Stimulated activated CD8-positive, alpha-beta memory T cell treated with anti-CD3 and anti-CD28 coated beads, Interleukin-4, amount 100 ng/mL, for 48 hours (primary cell): Measurements from ENCODE around the gene DOK7.

Experiments
- DNase-seq: peaks from one replicate; pipeline ENCODE4 v3.0.0-alpha.2; 2020

Gene DOK7

DNA sequence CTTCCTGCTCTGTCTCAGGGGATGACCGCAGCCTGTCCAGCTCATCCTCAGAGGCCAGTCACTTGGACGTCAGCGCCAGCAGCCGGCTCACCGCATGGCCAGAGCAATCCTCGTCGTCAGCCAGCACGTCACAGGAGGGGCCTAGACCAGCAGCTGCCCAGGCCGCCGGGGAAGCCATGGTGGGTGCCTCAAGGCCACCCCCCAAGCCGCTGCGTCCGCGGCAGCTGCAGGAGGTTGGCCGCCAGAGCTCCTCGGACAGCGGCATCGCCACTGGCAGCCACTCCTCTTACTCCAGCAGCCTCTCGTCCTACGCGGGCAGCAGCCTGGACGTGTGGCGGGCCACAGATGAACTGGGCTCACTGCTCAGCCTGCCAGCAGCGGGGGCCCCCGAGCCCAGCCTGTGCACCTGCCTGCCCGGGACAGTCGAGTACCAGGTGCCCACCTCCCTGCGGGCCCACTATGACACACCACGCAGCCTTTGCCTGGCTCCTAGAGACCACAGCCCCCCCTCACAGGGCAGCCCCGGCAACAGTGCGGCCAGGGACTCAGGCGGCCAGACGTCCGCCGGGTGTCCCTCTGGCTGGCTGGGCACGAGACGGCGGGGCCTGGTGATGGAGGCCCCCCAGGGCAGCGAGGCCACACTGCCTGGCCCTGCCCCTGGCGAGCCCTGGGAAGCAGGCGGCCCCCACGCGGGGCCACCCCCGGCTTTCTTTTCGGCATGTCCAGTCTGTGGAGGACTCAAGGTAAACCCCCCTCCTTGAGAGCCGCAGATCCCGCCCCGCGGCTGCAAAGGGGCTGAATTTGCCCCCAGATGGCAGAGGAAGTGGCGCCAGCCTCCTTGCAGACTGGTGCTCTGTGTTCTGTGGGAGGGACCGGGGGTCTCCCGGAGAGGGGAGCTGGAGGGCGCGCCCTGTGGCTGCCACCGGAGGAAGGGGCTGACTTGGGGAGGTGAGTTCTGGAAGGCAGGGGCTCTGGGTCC is 29.9 kb downstream of the DOK7 start:
- no peak for DNase-seq

- DNase-seq = no peak
Observed at GRCh38 chr4:3493720-3494461, 30.8 kb downstream of the DOK7 start.

- DNase-seq = no peak
Observed at GRCh38 chr4:3494462-3494871, 31.4 kb downstream of the DOK7 start.

DNA sequence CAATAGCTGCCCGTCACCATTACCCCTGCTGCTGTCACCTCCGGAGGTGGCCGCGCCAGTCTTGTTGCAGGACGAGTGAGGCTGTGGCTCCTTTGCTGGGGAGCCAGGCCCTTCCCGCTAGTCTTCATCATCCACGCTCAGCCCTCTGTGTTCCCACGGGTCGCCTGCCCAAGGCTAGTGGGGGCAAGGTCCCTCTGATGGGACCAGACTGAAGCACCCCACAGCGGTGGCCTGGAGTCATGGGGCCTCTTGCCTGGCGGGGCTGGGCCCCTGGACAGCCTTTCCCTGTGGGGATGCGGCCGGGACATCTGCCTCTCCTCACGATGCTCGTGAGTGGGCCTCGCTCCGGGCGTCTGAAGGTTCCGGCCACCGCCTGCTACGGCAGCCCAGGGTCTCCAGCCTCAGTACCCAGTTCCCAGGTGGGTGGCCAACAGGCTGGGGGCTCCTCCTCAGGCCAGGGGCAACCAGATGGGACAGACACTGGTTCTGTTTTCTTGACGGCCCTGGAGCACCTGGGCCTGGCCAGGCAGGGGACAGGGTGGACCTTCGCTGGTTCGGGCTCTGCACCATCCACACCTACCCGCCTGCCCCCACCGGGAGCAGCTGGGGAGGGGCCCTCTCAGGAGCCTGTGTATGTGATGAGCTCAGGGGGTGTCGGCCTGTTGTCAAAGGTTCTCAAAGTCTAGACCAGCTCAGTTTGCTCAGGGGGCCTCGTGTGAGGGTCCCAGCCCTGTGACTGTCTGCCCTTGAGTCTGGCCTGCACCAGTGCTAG is 32.3 kb downstream of the DOK7 start:
- DNase-seq = no peak

GRCh38 chr4:3496021-3496420 is 32.9 kb downstream of the DOK7 start:
- no peak for DNase-seq

DNA sequence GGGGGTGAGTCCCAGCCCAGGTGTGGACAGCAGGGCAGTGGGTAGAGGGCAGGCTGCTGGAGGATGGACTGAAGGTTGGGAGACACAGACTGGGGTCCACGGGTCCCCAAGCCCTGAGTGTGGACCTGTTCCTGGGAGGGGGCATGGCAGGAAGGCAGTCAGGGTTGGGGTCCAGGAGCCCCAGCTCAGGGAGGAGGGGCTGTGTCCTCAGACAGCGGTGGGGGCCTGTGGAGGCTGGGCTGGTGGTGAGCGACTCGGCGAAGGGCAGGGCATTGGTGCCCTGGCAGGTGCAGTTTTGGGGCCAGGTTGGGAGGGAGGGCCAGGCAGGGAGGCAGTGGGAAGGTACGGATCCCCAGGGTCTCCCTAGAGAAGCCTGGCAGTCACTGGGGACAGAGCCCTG is 34.0 kb downstream of the DOK7 start:
- DNase-seq = no peak

DNA sequence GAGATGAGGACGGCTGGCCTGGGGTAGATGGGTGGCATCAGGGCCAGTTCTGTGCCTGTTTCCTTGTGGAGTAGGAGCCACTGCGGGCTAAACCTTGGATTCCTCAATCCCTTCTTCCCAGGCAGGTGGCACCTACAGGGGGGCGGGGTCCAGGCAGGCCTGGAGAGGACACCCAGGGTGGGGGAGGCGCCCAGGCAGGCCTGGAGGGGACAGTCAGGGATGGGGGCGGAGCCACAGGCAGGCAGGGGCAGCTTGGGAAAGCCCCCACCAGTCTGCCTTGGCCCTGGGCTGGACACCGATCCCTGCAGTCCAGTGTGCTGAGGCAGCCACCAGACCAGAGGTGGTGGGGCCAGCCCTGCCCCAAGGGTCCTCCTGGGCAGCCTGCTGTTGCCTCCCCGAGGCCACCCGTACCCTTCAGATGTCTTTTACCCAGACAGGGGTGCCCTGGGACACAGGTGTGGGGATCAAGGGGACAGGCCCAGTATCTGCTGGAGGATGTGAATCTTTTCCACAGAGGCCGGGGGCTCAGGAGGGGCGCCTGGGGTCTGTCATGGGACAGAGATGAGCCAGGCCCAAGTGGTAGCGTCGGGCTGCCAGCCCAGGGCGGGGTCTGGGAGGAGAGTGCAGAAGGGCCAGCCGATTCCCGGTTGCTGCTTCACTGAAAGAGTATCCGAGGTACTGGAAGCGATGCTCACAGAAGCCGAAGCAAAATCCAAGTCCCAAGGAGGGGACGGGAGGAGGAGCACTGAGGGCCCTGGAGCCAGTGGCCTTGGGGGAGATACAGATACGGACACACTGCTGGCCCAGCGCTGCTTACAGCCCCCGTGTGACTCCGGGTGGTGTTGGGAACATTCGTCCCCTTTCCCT is 34.6 kb downstream of the DOK7 start:
- DNase-seq = no peak

DNA sequence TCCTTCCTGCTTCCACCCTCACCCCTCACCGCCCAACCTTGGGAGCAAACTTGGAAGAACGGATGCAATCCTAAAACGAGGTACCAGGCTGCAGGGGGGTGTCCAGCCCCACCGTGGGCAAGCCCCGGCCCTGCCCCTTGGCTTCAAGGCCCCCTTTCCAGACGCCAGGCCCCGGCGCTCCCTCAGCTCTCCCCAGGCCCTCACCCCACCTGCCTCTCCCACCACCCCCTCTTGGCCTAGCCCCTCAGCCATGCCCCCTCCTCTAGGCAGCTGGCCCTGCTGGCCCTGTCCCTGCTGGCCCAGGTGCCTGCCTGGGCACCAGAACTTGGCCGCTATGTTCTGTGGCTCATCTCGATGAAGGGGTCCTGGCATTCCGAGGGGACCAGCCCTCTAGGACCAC is 35.3 kb downstream of the DOK7 start:
- no peak for DNase-seq

DNA sequence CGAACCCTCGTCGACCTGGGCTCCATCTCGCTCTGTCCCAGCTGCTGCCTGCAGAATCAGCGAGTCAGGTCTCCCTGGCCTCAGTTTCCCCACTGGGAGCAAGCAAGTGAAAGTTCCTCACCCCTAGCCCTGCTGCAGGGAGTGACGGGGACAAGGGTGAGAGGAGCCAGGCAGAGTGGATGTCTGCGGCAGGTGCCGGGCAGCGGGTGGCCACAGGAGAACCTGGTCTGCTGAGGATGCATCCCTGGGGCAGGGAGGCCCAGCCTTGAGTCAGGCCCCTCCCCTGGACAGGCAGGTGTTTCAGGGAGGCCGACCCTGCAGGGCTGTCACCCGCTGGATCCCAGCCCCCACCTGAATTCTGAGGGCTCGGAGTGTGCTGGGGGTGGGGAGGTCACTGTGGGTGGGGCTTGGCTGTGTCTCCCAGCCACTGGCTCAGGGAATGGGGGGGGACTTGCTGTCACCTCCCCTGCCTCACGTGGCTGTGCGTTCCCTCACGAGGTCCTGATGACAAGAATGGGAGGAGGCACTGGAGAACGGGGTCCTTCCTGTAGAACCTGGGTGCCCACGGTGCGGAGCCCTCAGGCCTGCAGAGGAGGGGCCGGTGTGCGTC is 35.9 kb downstream of the DOK7 start:
- DNase-seq = no peak

GRCh38 chr4:3499710-3500109 is 36.6 kb downstream of the DOK7 start:
- no peak for DNase-seq

- DNase-seq = no peak
Observed at GRCh38 chr4:3500111-3500510, 37.0 kb downstream of the DOK7 start.

DNA sequence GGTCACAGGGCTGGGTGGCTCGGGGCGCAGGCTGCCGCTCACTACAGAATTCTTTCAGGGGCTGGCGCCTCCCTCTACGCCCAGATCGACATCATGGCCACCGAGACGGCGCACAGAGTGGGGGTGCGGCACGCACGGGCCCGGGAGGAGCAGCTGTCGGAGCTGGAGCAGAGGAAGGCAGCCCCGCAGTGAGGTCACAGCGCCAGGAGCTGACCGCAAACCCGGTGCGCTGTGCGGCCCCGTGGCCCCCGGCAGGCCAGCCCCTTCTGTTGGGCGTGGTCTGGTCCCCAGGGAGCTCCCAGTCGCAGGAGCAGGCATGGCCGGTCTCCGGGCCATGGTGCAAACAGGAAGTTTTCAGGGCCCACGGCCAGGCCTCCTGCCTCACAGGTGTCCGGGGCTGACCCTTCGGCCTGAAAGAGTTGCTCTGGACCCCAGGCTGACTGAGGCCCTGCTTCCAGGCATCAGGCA is 37.6 kb downstream of the DOK7 start:
- no peak for DNase-seq

DNA sequence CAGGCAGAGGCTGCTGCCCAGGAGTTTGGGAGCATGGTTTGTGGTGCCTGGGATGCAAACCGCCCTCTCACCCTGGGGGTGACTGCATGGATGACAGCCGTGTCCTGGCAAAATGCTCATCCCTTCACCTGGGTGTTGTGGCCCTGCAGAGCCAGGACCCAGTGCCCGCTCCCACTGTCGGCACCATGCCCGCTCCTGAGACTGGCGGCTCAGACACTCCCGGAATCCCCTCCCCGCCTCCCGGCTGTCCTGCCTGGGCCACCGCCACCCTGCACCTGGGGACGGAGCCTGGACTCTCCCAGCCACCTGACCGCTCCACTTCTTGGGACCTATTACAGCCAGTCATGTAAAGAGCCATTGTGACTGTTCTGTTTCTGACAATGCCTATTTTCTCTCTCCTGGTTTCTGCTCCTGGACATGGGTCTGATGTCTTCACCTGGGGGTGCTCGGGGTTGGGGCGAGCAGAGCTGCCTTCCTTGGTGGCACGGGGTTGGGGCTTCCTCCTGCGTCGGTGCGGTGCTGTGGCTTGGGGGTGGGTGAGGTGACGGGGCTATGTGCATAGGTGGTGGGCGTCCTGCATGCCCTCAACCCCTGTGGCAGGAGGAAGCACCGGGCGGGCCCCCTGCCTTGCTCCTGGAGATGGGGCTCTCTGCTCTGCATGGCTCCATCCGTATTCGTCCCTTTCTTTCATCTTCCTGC is 38.2 kb downstream of the DOK7 start:
- DNase-seq = no peak

- DNase-seq = no peak
Observed at GRCh38 chr4:3501825-3502425, 38.8 kb downstream of the DOK7 start.

DNA sequence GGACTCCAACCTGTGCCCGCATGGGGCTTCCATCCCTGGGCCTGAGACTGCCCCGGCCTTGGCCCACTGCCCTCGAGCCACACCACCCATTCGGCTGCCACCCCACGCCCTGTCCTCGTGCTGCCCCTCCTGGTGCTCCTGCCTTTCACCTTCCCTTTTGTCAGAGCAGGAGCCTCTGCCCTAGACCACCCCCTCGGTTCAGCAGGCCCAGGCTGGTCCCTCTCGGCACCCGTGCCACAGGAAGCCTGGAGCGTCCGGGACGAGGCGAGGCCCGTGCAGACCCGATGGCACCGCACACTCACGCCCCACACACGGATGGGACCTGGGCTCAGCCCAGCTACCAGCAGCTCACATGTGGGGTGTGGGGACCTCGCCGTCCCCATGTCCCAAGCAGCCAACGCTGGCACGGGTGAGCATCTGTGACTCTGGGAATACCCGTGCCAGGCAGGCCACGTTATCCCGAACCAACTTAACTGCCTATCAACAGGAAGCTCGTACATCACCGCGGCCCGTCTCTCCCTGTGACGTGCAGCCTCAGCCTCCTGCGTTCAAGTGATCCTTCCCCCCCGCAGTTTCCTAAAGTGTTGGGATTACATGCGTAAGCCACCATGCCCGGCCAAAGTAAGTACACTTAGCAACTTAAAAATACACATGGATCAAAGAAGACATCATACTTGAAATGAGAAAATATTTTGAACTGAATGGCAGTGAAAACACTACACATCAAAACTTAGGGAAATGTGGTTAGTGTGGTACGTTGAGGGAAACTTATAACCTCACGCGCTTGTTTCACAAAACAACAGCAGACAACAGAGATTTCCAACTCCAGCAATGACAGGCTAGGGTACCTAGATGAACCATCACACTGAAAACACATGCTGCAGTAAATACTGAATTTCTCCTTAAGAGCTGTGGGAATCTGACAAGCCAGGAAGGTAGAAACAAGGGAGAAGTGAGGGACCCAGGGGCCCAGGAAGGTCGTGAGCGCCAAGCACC is 40.1 kb downstream of the DOK7 start:
- no peak for DNase-seq

- DNase-seq = no peak
Observed at GRCh38 chr4:3505231-3505630, 42.1 kb downstream of the DOK7 start.

- no peak for DNase-seq
Observed at GRCh38 chr4:3508542-3508941, 45.4 kb downstream of the DOK7 start.

DNA sequence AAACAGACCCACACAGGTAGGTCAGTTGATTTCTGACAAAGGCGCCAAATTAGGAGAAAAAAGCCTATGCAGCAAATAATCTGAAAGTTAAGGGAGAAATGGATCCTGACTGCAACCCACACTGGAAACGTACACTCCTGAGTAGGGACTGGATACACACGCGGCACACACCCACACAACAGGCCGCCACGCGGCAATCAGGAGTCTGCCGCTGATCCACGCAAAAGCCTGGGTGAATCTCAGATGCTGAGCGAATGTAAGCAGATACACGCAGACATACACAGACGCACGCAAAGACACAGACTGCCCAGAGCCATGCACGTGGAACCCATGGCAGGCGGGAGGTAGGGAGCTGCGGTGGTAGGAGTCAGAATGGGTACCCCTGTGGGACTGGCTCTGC is 47.4 kb downstream of the DOK7 start:
- no peak for DNase-seq

- DNase-seq = no peak
Observed at GRCh38 chr4:3511187-3511586, 48.1 kb downstream of the DOK7 start.
